ENCODE measurements around the gene ZFP57. TPM values are rescaled to one million over a fixed set of nuclear protein-coding genes. Genes with fewer than 3 reads are reported as not detected.

ZFP57 gene
- total RNA-seq, 6 donors from 2014 or later = 0.30 to 2.1 TPM; not detected in 4

GRCh38 chr6:29631860-29632731 lies 48.9 kb downstream of the ZFP57 start:
- 5 to 6% methylated on average over 37 to 48 of the region's 53 CpGs for WGBS, 2 donors
- Histone ChIP-seq H3K9me3 (no peaks in the 10 kb centered on the region), H3K4me1 (peaks cover 27 to 45% (median 33%) of the 10 kb centered on the region in 4 donors), H3K36me3 (no peaks in the 10 kb centered on the region), H3K4me3 (peak overlapping the region; percentile 44 to 98 (median 82)), H3K27ac (peak overlapping the region; percentile 35 to 83 (median 78)), H3K27me3 (no peaks in the 10 kb centered on the region)
- peak; percentile 55 to 93 for DNase-seq
- ATAC-seq (ENCODE audit: low FRiP score in 2 of 2) = peak; percentile 27 to 54
- no peak for TF ChIP-seq POLR2A (IDR thresholded peaks at IDR 0.05)
- no peak for TF ChIP-seq EP300 (IDR thresholded peaks at IDR 0.05)
- TF ChIP-seq CTCF (IDR thresholded peaks at IDR 0.05) = no peak
- no peak for TF ChIP-seq POLR2AphosphoS5 (IDR thresholded peaks at IDR 0.05)

GRCh38 chr6:29631209-29631810 lies 49.6 kb downstream of the ZFP57 start:
- TF ChIP-seq POLR2AphosphoS5 (IDR thresholded peaks at IDR 0.05) (no peak), POLR2A (IDR thresholded peaks at IDR 0.05) (no peak), CTCF (IDR thresholded peaks at IDR 0.05) (no peak), EP300 (IDR thresholded peaks at IDR 0.05) (no peak)
- Histone ChIP-seq H3K36me3 (no peaks in the 10 kb centered on the region), H3K27me3 (no peaks in the 10 kb centered on the region), H3K4me3 (peak overlapping the region in 1 of 4 donors; percentile 98), H3K27ac (no peak overlapping the region), H3K9me3 (no peaks in the 10 kb centered on the region), H3K4me1 (peaks cover 30 to 46% (median 33%) of the 10 kb centered on the region in 4 donors)
- DNase-seq (peak in 1 of 2 donors; percentile 46), ATAC-seq (ENCODE audit: low FRiP score in 2 of 2) (no peak)
- 79 to 82% methylated on average over 9 to 14 of the region's 14 CpGs for WGBS, 2 donors

GRCh38 chr6:29630315-29630714 lies 50.6 kb downstream of the ZFP57 start:
- DNase-seq = peak in 1 of 2 donors; percentile 29

GRCh38 chr6:29629571-29629970 lies 51.4 kb downstream of the ZFP57 start:
- H3K4me1 ChIP-seq = peaks cover 30 to 46% (median 33%) of the 10 kb centered on the region in 4 donors
- H3K4me3 ChIP-seq = no peak overlapping the region
- DNase-seq (no peak), ATAC-seq (ENCODE audit: low FRiP score in 2 of 2) (no peak)
- H3K9me3 ChIP-seq = no peaks in the 10 kb centered on the region
- WGBS, 2 donors = 94 to 95% methylated on average over 2 of the region's 2 CpGs
- no peak overlapping the region for H3K27ac ChIP-seq
- no peaks in the 10 kb centered on the region for H3K36me3 ChIP-seq
- TF ChIP-seq EP300 (IDR thresholded peaks at IDR 0.05) (no peak), CTCF (IDR thresholded peaks at IDR 0.05) (no peak), POLR2A (IDR thresholded peaks at IDR 0.05) (no peak), POLR2AphosphoS5 (IDR thresholded peaks at IDR 0.05) (no peak)
- no peaks in the 10 kb centered on the region for H3K27me3 ChIP-seq

More at GRCh38 chr6:29630315-29630714, 50.6 kb downstream of the ZFP57 start:
- TF ChIP-seq CTCF (IDR thresholded peaks at IDR 0.05) = no peak
- TF ChIP-seq POLR2AphosphoS5 (IDR thresholded peaks at IDR 0.05) = no peak
- no peak for TF ChIP-seq EP300 (IDR thresholded peaks at IDR 0.05)
- no peak for TF ChIP-seq POLR2A (IDR thresholded peaks at IDR 0.05)
- WGBS, 2 donors = 90 to 91% methylated on average over 9 of the region's 9 CpGs
- no peak for ATAC-seq (ENCODE audit: low FRiP score in 2 of 2)
- Histone ChIP-seq H3K4me1 (peaks cover 30 to 46% (median 33%) of the 10 kb centered on the region in 4 donors), H3K36me3 (no peaks in the 10 kb centered on the region), H3K27ac (no peak overlapping the region), H3K9me3 (no peaks in the 10 kb centered on the region), H3K27me3 (no peaks in the 10 kb centered on the region), H3K4me3 (no peak overlapping the region)
